PC-9 (cell line): ENCODE measurements around the gene TTC1.

Experiments used
- EZH2 ChIP-seq: fragments of 200-600 bp; sonication (generic); IDR thresholded peaks from 2 replicates; pipeline ENCODE4 v1.8.0; 2017; ENCODE audit warnings: antibody characterized with exemption, low read depth
- TF ChIP-seq, protein P1 (sequence below): fragments of 200-600 bp; sonication (generic); conservative IDR thresholded peaks from 2 replicates; pipeline ENCODE4 v1.6.1; 2017; ENCODE audit warnings: mixed run types, antibody characterized with exemption, mild to moderate bottlenecking, moderate library complexity

DNA sequence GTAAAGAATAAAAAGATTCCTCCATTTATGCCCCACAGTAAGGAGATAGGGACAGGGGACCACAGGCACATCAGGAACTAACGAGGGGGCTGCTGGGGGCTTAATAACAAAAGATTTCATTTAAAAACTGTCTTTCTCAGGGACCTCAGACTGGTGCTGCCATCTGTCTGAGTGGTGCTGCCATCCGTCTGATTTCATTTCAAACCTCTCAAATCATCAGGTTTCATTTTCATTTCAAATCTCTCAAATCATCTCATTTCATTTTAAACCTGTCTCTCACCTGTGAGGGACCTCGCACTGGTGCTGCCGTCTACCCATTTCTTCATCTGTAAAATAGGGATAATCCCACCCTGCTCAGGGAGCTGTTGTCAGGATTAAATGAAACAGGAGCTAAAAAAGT, 46.7 kb upstream of the TTC1 start:
- TF ChIP-seq EZH2: no peak
- TF ChIP-seq, protein P1, sequence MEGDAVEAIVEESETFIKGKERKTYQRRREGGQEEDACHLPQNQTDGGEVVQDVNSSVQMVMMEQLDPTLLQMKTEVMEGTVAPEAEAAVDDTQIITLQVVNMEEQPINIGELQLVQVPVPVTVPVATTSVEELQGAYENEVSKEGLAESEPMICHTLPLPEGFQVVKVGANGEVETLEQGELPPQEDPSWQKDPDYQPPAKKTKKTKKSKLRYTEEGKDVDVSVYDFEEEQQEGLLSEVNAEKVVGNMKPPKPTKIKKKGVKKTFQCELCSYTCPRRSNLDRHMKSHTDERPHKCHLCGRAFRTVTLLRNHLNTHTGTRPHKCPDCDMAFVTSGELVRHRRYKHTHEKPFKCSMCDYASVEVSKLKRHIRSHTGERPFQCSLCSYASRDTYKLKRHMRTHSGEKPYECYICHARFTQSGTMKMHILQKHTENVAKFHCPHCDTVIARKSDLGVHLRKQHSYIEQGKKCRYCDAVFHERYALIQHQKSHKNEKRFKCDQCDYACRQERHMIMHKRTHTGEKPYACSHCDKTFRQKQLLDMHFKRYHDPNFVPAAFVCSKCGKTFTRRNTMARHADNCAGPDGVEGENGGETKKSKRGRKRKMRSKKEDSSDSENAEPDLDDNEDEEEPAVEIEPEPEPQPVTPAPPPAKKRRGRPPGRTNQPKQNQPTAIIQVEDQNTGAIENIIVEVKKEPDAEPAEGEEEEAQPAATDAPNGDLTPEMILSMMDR: no peak
